Activated naive CD8-positive, alpha-beta T cell treated with anti-CD3 and anti-CD28 coated beads for 36 hours (primary cell): ENCODE measurements around the gene ITGB2. TPM values are rescaled to one million over a fixed set of nuclear protein-coding genes. Genes with fewer than 3 reads are reported as not detected.
A peak's percentile ranks its signal among the peaks of the same experiment; 100 is the strongest.
"Not testable (repeated sequence)": the region's sequence is repeated elsewhere in the genome, so short reads cannot be mapped to it uniquely, and the experiment has no call there.

Source experiments
- DNase-seq: peaks from one replicate; pipeline ENCODE4 v3.0.0; 2021
- H3K27ac Mint-ChIP-seq: one replicate; pipeline ENCODE4 v1.8.0; 2022; ENCODE audit warnings: mild to moderate bottlenecking, moderate library complexity, mixed read lengths
- H3K27me3 Mint-ChIP-seq: one replicate; pipeline ENCODE4 v1.8.0; 2022; ENCODE audit warnings: mild to moderate bottlenecking, mixed read lengths
- H3K36me3 Mint-ChIP-seq: one replicate; pipeline ENCODE4 v1.8.0; 2021; ENCODE audit warnings: mild to moderate bottlenecking, mixed read lengths
- H3K4me1 Mint-ChIP-seq: one replicate; pipeline ENCODE4 v1.8.0; 2021; ENCODE audit warnings: mixed read lengths
- H3K4me3 Mint-ChIP-seq: one replicate; pipeline ENCODE4 v1.8.0; 2022; ENCODE audit warnings: mild to moderate bottlenecking, moderate library complexity, mixed read lengths
- H3K9me3 Mint-ChIP-seq: one replicate; pipeline ENCODE4 v1.8.0; 2022; ENCODE audit warnings: mixed read lengths
- total RNA-seq, 2 experiments: library from RNA; stranded (reverse); gene quantifications; one replicate each; pipeline ENCODE4 v1.2.3, GENCODE V29; 2021

The ITGB2 gene
- total RNA-seq, 2 experiments from 2014 or later = 223 to 234 TPM

DNA sequence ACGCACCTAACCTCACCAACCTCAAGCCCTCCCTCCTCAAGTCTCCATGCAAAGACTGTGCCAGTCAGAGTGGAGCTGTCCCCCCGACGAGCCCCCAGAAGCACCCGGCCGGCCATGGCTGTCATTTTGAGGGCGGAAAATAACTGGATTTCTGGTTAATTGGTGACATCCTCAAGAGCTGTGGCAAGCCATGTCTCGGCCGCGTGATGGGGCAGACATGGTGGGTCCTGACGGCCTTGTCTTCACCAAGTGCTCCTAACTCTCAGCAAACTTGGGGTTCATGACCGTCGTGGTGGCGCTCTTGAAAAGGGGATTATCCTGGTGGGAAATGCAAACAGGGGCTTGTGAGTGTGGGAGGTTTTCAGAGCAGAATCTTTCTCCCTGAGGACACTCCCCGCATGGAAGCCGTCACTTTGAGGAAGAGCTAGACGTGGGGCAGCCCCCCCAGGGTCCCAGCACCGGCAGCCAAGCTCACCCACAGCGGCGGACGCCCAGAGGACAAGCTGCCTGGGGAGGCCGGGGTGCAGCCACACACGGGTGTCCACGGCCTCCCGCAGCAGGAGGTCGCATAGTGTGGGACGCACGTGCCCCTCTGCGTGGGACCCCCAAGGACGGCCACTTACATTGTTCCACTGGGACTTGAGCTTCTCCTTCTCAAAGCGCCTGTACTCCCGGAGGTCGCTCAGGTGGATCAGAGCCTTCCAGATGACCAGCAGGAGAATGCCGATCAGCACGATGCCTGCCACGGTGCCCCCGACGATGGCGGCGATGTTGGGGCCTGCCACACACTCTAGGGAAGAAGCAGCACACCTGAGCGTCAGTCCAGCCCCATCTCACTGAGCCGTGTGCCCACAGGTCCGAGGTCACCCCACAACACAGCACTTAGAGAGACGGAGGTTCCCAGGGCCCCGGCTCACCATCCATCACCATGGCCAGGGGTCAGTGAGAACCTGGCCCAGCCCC, 34.3 kb downstream of the ITGB2 start:
- no peaks in the 10 kb centered on the region for H3K36me3 Mint-ChIP-seq
- no peak overlapping the region for H3K4me3 Mint-ChIP-seq
- no peaks in the 10 kb centered on the region for H3K27me3 Mint-ChIP-seq
- no peak for DNase-seq
- H3K9me3 Mint-ChIP-seq = no peaks in the 10 kb centered on the region
- peak overlapping the region; percentile 21 for H3K27ac Mint-ChIP-seq
- peaks cover 10% of the 10 kb centered on the region for H3K4me1 Mint-ChIP-seq

DNA sequence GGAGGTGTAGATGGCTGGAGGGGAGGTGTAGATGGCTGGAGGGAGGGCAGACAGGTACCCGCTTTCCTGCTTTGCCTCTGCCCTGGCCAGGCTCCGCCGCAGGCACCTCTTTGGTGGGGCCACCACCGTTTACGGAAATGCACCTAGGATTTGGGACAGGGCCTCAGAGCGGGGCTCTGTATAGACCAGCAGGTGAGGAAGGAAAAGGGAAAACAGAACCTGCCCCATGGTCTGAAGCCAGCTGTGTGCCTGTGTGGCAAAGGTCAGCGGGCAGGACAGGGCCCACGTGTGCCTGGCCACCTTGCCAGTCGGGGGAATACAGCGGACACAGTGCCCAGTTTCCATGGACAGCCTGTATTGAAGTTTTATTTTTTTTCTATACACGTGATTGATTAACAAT, 35.1 kb downstream of the ITGB2 start:
- no peak overlapping the region for H3K4me3 Mint-ChIP-seq
- peaks cover 18% of the 10 kb centered on the region for H3K4me1 Mint-ChIP-seq
- no peaks in the 10 kb centered on the region for H3K9me3 Mint-ChIP-seq
- no peaks in the 10 kb centered on the region for H3K36me3 Mint-ChIP-seq
- H3K27me3 Mint-ChIP-seq = no peaks in the 10 kb centered on the region
- H3K27ac Mint-ChIP-seq = no peak overlapping the region
- no peak for DNase-seq

DNA sequence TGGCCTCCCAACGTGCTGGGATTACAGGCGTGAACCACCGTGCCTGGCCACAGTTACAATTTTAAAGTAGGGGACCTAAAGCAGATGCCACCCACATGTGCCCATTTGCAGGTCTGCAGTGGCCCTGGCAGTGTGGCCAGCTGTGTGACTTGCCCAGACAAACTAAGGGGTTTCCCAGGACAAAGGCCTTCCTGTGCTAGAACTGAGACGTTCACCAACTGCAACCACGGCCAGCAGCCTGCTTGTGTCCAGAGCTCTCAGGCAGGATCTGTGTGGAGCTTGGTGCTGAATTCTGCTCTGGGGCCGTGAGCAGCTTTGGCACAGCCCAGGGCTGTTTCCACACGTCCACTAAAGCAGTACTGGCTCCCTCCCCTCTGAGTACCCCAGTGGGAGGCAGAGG, 36.6 kb downstream of the ITGB2 start:
- Mint-ChIP-seq H3K27me3 (no peaks in the 10 kb centered on the region), H3K27ac (no peak overlapping the region)

DNA sequence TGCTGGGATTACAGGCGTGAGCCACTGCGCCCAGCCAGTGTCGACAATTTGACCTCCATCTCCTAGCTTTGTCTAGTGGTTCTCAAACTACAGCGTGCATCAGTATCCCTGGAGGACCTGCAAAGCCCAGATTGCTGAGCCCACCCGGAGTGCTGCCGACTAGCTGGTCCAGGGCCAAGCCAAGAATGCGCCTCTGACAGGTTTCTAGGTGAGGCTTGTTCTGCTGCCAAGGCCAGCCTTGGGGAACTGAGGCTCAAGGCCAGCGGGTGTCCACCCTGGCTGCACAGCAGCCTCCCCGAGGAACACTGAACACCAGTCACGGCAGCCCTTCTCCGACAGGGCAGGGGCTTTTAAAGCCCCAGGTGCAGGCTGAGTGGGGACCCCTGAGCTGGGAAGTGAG, 37.4 kb downstream of the ITGB2 start:
- Mint-ChIP-seq H3K9me3 (no peaks in the 10 kb centered on the region), H3K27me3 (no peaks in the 10 kb centered on the region), H3K27ac (no peak overlapping the region), H3K4me3 (no peak overlapping the region), H3K36me3 (no peaks in the 10 kb centered on the region), H3K4me1 (peaks cover 22% of the 10 kb centered on the region)
- DNase-seq = no peak

More for the DNA sequence above, 36.6 kb downstream of the ITGB2 start:
- no peaks in the 10 kb centered on the region for H3K36me3 Mint-ChIP-seq
- no peak overlapping the region for H3K4me3 Mint-ChIP-seq
- peaks cover 22% of the 10 kb centered on the region for H3K4me1 Mint-ChIP-seq
- DNase-seq = no peak
- H3K9me3 Mint-ChIP-seq = no peaks in the 10 kb centered on the region

DNA sequence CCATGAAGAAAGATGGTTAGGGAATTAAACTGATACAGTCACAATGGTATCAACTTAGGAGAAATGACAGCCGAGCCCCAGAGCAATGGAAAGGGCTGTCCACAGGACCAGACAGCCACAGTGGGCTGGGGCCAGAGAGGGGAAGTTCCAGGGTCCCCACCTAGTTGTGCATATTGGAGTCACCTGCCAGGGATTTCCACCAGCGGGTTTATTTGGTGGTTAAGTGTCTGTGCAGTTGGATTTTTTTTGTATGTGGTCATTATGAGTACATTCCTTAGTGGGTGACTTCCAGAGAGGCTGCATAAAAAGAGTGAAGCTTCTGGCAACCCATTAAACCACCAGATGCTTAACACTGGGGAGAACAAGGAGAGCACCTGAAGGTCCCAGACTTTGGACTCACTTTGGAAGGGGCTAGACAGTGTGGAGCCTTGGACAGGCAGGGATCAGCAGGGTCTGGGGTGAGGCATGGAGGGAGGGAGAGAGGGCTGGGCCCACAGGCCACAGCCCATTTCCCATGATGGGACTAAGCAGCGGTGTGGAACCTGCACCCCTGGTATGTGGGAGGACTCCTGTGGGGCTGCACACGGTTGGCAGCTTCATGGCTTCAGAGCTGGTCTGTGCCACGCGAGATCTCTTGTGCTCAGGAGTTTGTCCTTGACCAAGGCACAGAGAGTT, 39.4 kb downstream of the ITGB2 start:
- Mint-ChIP-seq H3K36me3 (no peaks in the 10 kb centered on the region), H3K9me3 (no peaks in the 10 kb centered on the region), H3K27me3 (no peaks in the 10 kb centered on the region), H3K4me1 (peaks cover 22% of the 10 kb centered on the region), H3K4me3 (no peak overlapping the region), H3K27ac (peak overlapping the region; percentile 40)
- no peak for DNase-seq

DNA sequence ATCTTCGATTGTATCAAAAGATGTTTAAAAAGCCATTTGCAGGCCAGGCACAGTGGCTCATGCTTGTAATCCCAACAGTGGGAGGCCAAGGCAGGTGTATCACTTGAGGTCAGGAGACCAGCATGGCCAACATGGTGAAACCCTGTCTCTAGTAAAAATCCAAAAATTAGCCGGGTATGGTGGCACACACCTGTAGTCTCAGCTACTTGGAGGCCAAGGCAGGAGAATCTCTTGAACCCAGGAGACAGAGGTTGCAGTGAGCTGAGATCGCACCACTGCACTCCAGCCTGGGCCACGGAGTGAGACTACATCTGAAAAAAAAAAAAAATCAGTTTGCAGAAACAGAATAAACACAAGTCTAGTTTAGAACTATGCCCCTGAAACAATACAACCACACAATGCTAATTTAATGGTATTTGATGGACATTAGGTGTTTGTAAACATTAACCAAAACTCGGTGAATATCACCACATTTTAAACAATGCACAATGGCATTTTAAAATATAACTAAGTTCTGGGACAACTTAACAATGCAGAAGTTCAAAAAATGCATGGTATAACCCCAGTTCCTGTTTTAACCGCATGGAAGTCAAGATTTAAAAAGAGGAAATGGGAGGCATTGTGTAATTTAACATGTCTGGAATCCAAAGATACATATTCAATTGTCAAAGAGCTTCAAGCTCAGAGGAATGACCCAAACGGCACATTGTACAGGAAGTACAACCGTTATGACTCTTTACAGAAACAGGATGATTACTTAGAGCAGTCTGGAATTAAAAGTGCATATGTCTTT, 40.1 kb downstream of the ITGB2 start:
- Mint-ChIP-seq H3K27ac (peak overlapping the region; percentile 40), H3K9me3 (no peaks in the 10 kb centered on the region), H3K4me3 (no peak overlapping the region), H3K4me1 (peaks cover 24% of the 10 kb centered on the region), H3K27me3 (no peaks in the 10 kb centered on the region), H3K36me3 (no peaks in the 10 kb centered on the region)
- no peak for DNase-seq

DNA sequence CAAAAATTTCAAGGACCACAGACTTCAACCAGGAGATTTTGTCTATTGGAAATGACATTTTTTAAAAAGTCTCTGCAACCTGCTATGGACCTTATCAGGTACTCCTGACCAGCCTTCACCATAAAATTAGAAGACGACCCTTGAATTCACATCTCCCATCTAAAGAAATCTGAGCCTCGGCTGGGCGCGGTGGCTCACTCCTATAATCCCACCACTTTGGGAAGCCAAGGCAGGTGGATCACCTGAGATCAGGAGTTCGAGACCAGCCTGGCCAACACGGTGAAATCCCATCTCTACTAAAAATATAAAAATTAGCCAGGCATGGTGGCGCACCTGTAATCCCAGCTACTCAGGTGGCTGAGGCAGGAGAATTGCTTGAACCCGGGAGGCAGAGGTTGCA, 41.5 kb downstream of the ITGB2 start:
- H3K36me3 Mint-ChIP-seq, DNase-seq, H3K4me3 Mint-ChIP-seq, H3K27me3 Mint-ChIP-seq, H3K27ac Mint-ChIP-seq, H3K9me3 Mint-ChIP-seq: not testable (repeated sequence)
- peaks cover 35% of the 10 kb centered on the region for H3K4me1 Mint-ChIP-seq

DNA sequence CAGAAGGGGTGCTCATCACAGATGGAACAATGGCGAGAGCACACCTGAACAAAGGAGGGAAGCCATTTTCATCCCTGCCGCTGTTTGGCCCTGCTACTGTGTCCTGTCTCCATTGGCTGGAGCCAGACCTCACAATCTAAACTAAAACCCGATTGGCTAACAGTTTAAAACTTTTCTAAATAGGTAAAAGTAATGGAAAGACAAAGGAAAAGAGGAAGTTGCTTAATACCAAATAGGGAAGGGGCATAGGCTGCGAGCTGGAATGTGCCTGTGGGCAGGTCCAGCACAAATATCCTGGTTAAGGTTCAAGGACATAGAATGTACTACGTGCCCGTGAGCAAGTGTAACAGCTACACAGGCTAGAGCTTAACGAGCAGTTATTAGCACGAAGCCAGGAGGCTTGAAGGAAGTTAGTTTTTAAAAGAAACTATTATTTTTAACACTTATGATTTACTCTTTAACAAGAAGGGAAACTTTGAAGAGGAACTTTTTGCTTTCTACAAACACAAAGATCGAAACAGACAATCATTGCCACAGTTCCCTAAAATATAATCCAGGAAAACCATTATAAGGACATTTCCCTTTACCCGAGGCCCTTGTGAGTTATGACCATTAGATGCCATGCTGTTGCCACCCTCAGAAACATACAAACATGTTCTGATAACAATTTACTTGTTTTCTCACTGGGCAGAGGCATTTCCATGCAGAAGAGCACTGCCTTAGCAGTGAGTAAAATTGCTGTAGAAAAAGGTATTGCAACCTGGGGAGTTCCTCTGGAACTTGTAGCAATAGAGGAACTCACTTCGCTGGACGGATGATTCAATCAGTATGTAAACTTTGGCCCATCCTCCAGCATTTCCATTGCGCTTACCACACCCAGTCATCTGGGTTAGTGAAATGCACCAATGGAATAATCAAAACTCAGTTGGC, 42.4 kb downstream of the ITGB2 start:
- Mint-ChIP-seq H3K4me1 (peaks cover 37% of the 10 kb centered on the region), H3K36me3 (no peaks in the 10 kb centered on the region), H3K27me3 (no peaks in the 10 kb centered on the region), H3K9me3 (no peaks in the 10 kb centered on the region), H3K27ac (no peak overlapping the region), H3K4me3 (no peak overlapping the region)
- no peak for DNase-seq

DNA sequence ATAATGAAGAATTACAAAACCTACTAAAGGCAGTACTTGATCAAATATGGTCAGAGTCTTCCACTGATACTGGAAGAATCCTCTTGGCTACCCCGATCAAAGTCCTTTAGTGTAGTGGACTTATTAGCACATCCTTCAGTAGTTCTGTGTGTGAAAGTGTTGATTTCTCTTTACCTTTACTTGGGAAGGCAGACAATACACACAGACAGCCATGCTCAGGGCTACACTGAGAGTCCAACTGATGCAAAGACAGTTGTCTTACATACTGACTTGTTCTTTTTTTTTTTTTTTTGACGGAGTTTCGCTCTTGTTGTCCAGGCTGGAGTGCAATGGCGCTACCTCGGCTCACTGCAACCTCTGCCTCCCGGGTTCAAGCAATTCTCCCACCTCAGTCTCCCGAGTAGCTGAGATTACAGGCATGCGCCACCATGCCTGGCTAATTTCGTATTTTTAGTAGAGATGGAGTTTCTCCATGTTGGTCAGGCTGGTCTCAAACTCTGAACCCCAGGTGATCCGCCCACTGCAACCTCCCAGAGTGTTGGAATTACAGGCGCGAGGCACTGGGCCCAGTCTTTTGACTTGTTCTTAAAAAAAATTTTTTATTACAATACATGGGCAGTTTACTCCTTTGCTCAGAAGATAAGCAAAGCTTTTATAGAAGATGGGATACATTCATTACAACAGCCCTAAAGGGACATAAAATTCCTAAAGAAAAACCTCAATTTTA, 43.7 kb downstream of the ITGB2 start:
- H3K4me3 Mint-ChIP-seq = no peak overlapping the region
- H3K9me3 Mint-ChIP-seq = no peaks in the 10 kb centered on the region
- DNase-seq = no peak
- H3K27ac Mint-ChIP-seq = no peak overlapping the region
- peaks cover 40% of the 10 kb centered on the region for H3K4me1 Mint-ChIP-seq
- H3K36me3 Mint-ChIP-seq = no peaks in the 10 kb centered on the region
- no peaks in the 10 kb centered on the region for H3K27me3 Mint-ChIP-seq

DNA sequence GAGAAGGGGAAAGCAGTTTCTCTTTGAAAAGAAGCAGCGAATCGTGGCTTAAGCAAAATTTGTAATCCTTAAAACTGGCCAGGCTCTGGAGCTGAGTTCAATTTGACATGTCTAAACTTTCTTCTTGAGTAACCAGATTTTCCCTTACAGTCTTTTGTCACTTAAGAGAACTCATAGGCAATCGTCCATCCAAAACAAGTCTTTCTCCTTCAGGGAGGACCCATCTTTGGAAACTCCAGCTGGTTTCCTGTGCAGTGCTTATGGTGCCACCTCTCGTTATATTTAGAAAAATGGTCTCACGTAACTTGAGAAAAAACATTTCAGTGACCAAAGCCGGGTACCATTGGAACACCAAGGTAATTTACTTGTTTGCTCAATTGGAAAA, 45.4 kb downstream of the ITGB2 start:
- Mint-ChIP-seq H3K27me3 (no peaks in the 10 kb centered on the region), H3K4me3 (peak overlapping the region; percentile 77), H3K27ac (peak overlapping the region; percentile 59), H3K36me3 (peaks cover 4% of the 10 kb centered on the region), H3K4me1 (peaks cover 38% of the 10 kb centered on the region), H3K9me3 (no peaks in the 10 kb centered on the region)
- DNase-seq = no peak

DNA sequence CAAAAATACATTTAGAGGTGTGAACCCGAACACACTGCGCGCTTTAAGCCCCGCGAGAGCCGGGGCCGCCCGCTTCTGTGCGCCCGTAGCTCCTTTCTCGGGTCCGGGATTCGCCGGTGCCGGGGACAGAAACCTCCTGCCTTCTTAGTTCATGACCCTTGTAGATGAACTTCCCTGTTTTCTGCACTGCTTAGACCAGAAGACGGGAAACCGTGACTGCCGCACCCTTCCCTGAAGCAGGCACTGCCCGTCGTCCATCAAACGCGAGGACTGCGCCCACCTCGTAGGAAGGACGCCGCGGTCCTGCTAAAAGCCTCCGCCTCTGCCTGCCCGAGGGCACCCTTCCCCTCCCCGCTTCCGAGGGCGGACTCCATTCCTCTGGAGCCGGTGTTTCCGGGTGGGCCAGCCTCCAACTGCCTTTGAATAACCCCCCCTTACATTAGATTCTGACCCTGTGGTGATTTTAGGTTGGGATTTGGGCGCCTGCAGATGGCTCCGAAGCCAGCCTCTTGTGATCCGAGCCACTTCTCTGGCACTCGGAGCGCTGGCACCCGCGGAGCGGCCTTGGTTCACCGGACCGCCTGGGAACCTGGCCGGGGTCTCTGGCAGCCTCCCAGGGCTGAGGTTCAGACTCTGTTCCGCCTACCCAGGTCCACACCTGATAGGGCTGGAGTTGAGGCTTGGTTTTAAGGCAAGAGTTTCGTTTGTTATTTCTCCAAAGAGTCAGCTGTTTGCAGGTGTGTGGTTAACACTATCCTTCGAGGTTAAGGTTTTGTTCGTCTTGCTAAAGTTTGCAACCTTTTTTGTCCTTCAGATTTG, 46.0 kb downstream of the ITGB2 start:
- Mint-ChIP-seq H3K36me3 (peaks cover 4% of the 10 kb centered on the region), H3K27me3 (no peaks in the 10 kb centered on the region), H3K9me3 (no peaks in the 10 kb centered on the region), H3K4me1 (peaks cover 42% of the 10 kb centered on the region), H3K27ac (peak overlapping the region; percentile 59), H3K4me3 (peak overlapping the region; percentile 77)
- peak; percentile 40 for DNase-seq

DNA sequence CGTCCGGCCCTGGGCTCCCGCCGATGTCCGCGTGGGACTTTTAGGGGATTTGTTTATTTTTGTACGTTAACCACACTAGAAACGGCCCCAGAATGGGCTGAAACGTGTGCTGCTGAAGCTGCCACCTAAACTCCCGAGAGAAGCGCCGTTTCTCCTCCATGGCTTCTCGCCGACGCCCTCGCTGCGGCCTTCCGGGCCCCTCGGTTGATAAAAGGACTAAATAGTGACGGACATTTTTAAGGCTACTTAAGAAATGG, 46.5 kb downstream of the ITGB2 start:
- H3K4me3 Mint-ChIP-seq = peak overlapping the region; percentile 77
- peak overlapping the region; percentile 59 for H3K27ac Mint-ChIP-seq
- no peak for DNase-seq
- H3K27me3 Mint-ChIP-seq = no peaks in the 10 kb centered on the region
- no peaks in the 10 kb centered on the region for H3K9me3 Mint-ChIP-seq
- H3K36me3 Mint-ChIP-seq = peaks cover 4% of the 10 kb centered on the region
- H3K4me1 Mint-ChIP-seq = peaks cover 43% of the 10 kb centered on the region
